DMS 273 treated with DMSO at 0.1 percent for 48 hours (cell line): ENCODE measurements around the gene CTAGE8.
"Not testable (repeated sequence)": the region's sequence is repeated elsewhere in the genome, so short reads cannot be mapped to it uniquely, and the experiment has no call there.

Source experiments
- DNase-seq: peaks from one replicate; lab custom pipeline; 2025; lab: John Stamatoyannopoulos, UW

Gene CTAGE8

DNA sequence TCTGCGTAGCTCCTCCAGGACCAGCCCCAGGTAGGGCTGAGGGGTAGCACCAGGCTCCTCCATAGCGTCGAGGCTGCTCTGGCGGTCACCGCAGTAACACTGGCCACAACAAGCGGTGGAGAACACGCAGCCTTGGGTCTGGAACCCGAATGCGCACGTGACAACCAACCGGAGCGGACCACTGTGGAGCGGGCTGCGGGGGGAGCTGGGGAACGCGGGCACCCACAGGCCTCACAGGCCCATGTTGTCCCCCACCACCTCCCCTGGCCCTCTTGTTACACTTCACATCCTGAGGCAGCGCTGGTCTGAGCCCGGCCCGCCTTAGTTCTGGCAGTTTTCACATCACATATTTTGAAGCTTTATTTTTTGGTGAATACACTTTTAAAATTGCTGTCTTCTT is at the start of gene CTAGE8:
Gene CTAGE8, minus strand, starts transcription at position 101 of the 400 bp plus-strand sequence. Its CDS starts 38 bp downstream, at position 63.
- DNase-seq: not testable (repeated sequence)

- DNase-seq: not testable (repeated sequence)
Measured at GRCh38 chr7:144317537-144317936, 48.4 kb upstream of the CTAGE8 start.

DNA sequence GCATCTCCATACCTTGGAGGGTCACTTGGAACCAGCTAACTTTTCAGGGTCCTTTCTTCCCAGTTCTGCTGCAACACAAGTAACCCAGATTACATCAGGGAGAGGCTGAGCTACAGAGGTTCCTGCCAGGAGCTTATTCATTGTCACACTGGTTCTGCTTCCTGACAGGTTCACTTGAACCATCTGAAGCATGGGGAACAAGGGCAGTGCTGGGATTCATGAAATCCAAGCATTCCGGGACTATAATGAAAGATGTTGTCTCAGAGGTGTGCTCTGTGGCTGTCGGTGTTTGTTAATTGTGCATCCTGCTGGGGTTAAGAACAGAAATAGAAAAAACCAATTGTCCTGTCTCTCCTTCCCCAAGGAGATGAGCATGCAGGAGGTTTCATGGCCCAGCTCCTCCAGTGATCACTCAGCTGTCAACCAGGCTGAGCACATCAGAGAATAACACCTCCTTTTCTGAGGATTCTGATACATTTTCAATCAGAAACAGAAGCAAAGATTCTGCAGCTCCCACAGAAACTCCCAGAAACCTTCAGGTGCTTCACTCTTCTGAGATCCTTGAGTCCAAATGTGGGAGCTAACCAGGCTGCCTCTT is 42.9 kb upstream of the CTAGE8 start, which contains the start of gene OR2A1:
Gene OR2A1, plus strand, starts transcription at position 548 of the 598 bp plus-strand sequence. CDS start 5,706 bp downstream, outside the sequence.
- DNase-seq: not testable (repeated sequence)

DNA sequence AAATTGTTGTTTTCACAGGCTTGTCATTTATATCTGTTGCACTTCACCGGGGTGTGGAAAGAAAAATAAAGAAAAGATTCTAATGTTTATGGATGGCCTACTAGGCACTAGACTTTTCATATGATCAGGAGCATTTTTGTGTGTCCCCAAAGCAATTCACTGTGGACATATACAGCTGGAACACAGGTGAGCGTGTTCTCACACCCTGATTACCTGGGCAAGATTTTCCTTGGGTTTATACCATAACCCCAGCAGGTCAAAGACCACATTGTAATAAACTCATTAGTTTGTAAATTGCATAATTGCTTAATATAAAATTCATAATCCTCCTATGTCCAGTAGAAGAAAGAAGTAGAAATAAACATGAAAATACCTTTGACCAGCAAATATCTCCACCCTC is 42.1 kb upstream of the CTAGE8 start:
- not testable (repeated sequence) for DNase-seq

- DNase-seq: not testable (repeated sequence)
Measured at GRCh38 chr7:144309702-144310101, 40.6 kb upstream of the CTAGE8 start.

DNA sequence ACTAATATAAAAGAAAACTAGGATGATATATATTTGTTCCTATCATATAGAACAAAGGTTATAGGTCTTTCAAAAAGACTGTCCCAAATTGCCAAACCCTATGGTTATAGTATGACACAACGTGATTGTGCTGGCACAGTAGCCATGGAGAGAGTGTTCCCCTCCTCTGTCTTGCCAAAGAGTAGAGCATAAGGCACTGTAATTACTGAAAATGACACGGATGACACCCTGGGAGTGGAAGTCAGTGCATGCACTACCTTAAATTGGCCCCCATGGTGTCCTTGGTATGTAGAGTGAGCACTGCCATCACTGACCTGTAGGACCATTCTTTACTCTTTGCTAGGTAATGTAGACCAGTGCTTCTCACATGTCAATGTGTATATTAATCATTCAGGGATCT is 36.1 kb upstream of the CTAGE8 start:
- not testable (repeated sequence) for DNase-seq

DNA sequence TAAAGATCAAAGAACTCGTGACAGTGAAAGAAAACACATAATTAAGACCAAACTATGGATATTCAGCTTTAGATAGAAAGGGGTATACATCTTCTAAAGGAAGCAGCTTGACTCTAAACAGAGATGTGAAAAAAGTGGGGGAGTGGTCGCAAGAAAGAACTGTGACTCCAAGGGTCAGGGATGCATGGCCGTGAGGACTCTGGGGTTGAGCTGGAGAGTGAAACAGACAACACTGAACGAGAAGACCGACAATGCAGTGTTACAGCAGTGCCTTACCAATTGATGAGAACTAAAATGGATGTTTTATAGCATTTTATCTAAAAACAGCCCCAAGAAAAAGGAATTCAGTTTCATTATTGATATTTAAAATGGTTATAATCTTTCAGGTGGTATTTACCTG is 34.5 kb upstream of the CTAGE8 start:
- DNase-seq: not testable (repeated sequence)

- DNase-seq: not testable (repeated sequence)
Measured at GRCh38 chr7:144302578-144303303, 33.7 kb upstream of the CTAGE8 start.

GRCh38 chr7:144293794-144294499 is 24.9 kb upstream of the CTAGE8 start:
- DNase-seq: not testable (repeated sequence)

DNA sequence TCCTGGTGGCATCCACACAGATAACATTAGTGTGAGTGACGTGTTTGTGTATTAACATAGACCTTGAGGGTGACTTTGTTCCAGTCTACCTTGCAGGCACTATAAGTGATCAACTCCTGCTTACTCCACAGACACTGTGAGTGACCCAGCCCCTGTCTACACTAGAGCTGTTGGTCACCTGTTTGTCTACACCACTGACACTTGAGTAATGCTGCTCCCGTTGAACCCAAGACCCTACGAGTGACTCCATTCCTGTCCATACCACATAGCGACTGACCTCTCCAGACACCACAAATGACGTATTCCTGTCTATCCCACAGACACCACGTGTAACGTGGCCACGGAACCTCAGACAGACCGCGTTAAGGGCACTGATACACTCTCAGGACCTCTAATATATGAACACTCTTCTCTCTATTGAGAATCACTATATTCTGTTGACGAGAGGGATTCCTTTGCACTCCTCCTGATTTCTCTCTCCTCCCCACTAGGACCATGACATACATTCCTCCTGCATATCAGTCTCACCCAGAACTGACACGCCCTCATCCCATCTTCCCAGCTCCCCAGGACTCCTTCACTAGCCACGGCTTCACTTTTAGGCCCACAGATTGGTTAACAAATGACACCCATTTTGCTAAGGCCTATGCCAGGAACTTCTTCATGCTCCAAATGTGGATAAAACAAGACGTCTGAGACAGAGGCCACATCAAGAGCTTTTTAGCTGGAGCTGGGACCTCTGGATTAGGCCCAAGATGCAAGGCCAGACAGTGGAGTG is 23.5 kb upstream of the CTAGE8 start:
- DNase-seq: not testable (repeated sequence)

- DNase-seq: not testable (repeated sequence)
Measured at GRCh38 chr7:144291607-144292006, 22.5 kb upstream of the CTAGE8 start.

- not testable (repeated sequence) for DNase-seq
Measured at GRCh38 chr7:144287171-144287784, 18.2 kb upstream of the CTAGE8 start.

GRCh38 chr7:144283716-144284115 is 14.6 kb upstream of the CTAGE8 start:
- not testable (repeated sequence) for DNase-seq

- DNase-seq: not testable (repeated sequence)
Measured at GRCh38 chr7:144282490-144282889, 13.4 kb upstream of the CTAGE8 start.

GRCh38 chr7:144281981-144282380 is 12.9 kb upstream of the CTAGE8 start:
- not testable (repeated sequence) for DNase-seq

DNA sequence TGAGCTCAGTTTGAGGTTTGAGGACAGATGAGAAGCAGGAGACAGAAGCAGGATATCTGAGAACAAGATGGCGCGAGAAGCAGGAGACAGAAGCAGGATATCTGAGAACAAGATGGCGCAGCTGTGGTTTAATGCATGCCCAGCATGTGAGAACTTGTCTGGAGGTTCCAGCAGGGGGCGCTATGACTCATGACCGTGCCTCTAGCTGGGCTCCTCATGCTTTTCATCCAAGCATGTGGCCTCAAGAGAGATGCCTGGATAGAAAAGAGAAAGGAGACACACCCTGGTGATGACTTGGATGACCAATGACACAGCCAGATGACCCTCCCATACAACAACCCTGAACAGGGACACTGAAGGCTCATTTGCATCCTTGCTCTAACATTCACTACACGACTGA is 10.9 kb upstream of the CTAGE8 start:
- not testable (repeated sequence) for DNase-seq

DNA sequence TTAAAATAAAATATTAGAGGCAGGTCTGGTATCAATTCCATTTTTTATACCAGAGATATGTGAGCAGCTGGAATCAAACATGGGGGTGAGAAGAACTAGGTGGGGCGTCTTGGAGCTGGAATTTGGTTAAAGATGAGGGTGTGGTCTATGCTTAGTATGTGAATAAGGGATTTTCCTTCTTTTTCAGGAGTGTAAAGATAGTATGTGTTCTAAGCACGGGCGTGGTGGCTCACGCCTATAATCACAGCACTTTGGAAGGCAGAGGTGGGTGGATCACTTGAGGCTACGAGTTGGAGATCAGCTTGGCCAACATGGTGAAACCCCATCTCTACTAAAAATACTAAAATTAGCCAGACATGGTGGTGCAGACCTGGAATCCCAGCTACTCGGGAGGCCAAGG is 6.2 kb upstream of the CTAGE8 start:
- DNase-seq: not testable (repeated sequence)

DNA sequence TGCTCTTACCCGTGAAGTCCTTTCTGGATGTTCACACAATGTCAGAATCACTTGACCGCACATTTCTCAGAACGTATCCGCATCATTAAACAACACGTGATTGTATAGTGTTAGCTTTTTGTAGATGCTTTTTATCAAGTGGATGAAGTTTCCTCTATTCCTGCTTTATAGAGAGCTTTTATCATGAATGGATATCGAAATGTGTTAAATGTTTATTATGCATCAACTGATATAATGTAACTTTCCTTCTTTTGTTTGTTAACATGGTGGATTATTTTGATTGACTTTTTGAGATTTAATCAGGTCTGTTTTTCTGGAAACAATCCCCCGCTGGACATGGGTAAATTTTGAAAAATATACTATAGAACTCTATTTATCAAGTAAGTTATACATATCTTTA is 4.4 kb downstream of the CTAGE8 start, which contains the start of gene OR2A7:
Gene OR2A7, minus strand, starts transcription at position 101 of the 400 bp plus-strand sequence. CDS start 5,164 bp downstream, outside the sequence.
- DNase-seq: not testable (repeated sequence)

GRCh38 chr7:144262128-144262527 is 7.0 kb downstream of the CTAGE8 start:
- DNase-seq: not testable (repeated sequence)

DNA sequence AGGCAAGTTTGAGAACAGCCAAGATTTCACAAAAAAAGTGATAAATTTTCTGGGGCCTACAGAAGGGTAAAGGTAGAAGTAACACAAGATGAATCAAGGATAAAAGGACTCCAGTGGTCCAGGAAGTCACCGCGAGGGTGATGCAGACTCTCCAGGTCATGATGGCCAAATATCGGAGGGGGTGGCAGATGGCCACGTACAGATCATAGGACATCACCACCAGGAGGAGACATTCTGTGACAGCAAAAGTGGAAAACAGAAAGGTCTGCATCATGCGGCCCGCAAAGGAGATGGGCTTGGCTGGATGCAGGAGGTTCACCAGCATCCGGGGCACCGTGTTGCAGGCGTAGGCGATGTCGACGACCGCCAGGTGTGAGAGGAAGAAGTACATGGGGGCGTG is 10.0 kb downstream of the CTAGE8 start:
- DNase-seq: not testable (repeated sequence)

DNA sequence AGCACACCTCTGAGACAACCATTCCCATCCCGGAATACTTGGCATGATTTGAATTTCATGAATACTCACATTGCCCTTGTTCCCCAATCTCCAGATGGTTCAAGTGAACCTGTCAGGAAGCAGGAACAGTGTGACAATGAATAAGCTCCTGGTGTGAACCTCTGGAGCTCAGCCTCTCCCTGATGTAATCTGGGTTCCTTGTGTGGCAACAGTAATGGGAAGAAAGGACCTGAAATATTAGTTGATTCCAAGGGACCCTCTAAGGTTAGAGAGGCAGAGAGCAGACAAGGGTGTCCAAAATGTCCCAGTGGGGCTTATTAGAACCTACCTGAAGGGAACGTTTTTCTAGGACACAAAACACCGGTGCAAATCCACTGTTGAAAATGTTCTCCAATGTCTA is 13.0 kb downstream of the CTAGE8 start:
- no peak for DNase-seq
